ENCODE measurements around the gene ELF1.

GRCh38 chr13:40916207-40916998 is 102.7 kb downstream of the ELF1 start:
- TF ChIP-seq CTCF (IDR thresholded peaks at IDR 0.05) (no peak), POLR2A (IDR thresholded peaks at IDR 0.05) (no peak), POLR2AphosphoS5 (IDR thresholded peaks at IDR 0.05) (no peak)
